ENCODE data around the gene CCDC149.

CCDC149 gene

DNA sequence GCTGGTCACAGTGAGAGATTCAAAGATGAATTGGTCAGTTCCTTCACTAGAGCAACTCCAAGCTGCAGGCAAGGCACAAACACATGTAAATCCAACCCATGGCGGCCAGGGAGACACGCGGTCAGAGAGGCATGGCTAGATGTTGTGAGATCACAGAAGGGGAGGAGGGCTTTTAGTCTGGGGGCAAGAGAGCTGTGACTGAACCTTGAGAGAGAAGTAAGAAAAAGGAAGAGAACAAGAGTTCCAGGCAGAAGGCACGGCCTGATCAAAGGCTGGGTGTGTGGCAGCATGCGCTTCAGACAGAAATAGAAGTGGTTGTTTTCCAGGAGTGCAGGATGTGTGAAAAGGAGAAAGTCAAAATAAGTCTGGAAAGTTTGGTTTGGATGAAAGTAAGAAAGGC is 15.9 kb downstream of the CCDC149 start:
- TF ChIP-seq, protein P1, sequence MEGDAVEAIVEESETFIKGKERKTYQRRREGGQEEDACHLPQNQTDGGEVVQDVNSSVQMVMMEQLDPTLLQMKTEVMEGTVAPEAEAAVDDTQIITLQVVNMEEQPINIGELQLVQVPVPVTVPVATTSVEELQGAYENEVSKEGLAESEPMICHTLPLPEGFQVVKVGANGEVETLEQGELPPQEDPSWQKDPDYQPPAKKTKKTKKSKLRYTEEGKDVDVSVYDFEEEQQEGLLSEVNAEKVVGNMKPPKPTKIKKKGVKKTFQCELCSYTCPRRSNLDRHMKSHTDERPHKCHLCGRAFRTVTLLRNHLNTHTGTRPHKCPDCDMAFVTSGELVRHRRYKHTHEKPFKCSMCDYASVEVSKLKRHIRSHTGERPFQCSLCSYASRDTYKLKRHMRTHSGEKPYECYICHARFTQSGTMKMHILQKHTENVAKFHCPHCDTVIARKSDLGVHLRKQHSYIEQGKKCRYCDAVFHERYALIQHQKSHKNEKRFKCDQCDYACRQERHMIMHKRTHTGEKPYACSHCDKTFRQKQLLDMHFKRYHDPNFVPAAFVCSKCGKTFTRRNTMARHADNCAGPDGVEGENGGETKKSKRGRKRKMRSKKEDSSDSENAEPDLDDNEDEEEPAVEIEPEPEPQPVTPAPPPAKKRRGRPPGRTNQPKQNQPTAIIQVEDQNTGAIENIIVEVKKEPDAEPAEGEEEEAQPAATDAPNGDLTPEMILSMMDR (IDR thresholded peaks at IDR 0.05; ENCODE audit: low read depth, low read length), result no peak
- DNase-seq (ENCODE audit: extremely low read depth, low read depth), result no peak

DNA sequence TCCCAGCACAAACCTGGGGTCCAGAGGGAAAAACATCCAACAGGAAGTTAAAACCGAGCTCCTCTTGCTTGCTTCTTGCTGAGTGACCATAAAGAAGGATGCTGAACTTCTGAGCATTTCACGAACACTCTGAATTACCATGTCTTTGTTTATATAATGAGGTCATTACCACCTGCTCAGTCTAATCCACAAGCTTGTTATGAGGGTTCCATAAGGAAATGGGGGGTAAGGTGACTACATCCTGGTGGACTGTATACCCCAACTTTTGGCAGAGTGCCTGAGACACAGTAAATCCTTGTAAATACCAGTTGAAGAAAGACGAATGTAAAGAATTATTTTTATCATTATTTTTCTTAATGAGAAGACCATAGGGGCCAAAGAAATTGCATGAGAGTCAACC is 16.8 kb downstream of the CCDC149 start:
- DNase-seq (ENCODE audit: extremely low read depth, low read depth), result no peak
- TF ChIP-seq, protein P1 (IDR thresholded peaks at IDR 0.05; ENCODE audit: low read depth, low read length), result no peak

DNA sequence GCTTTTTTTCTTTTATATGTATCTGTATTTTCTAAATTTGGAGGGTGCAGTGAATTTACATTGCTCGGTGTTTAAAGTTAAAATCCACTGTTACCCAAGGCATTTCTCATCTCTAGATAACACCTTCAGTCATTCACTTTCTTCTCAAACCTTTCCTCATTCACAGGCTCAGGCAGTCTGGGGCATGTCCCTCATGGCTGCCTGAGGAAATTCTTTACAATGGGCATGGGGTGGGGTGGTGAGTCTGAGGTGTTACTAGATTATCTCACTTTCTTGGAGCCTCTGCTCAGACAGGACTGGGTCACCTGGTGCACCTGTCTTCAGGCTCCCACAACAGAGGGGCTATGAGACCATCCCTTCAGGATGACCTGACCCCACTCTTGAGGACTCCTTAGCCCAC is 17.4 kb downstream of the CCDC149 start:
- TF ChIP-seq, protein P1 (IDR thresholded peaks at IDR 0.05; ENCODE audit: low read depth, low read length), result no peak
- DNase-seq (ENCODE audit: extremely low read depth, low read depth), result no peak

DNA sequence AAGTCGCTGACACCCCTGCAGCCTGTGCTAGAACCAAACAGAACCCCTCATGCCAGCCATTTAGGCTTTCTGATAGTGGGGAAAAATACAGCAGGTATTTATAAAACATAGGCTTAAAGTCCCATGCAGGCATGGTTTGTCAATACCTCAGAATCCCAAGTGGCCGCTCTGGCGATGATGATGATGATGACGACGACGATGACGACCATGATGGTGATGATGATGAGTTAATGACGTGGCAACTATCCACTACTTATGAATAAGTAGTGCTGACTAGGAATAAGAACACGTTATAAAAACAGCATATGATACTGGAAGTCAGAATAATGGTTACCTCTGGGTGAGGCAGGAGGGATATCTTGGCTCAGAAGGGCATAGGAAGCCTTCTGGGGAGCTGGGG is 18.0 kb downstream of the CCDC149 start:
- DNase-seq (ENCODE audit: extremely low read depth, low read depth), result no peak
- TF ChIP-seq, protein P1 (IDR thresholded peaks at IDR 0.05; ENCODE audit: low read depth, low read length), result no peak

DNA sequence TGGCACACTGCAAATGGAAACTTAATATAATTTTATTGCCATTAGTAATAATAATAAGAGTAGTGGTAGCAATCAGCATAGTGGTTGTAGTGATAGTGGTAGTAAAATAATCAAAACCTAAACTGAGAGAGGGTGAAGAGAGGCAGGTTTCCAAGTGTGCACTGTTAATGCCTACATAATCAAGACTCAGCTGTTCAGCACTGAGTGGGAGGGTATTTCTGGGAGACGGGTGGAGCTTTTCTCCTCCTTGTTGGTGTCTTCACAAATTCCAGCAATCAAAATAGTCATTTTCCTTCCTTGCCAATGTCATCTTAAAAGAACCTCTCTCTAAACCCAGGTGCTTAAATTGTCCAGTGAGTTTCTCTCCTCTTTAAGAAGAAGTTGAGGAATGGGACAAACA is 18.6 kb downstream of the CCDC149 start:
- TF ChIP-seq, protein P1 (IDR thresholded peaks at IDR 0.05; ENCODE audit: low read depth, low read length), result no peak

DNA sequence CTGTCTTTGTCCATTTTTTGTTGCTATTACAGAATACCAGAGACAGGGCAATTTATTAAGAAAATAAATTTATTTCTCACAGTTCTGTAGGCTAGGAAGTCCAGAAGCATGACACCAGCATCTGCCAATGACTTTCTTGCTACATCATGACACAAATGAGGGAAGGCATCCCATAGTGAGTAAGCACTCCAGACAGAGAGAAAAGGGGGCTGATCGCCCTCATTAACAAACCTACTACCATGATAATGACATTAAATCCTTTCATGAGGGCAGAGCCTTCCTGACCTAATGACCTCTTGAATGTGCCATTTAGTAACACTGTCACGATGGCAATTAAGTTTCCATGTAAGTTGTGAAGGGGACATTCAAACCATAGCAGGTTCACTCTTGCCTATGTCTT is 20.1 kb downstream of the CCDC149 start:
- TF ChIP-seq, protein P1 (IDR thresholded peaks at IDR 0.05; ENCODE audit: low read depth, low read length), result no peak
- DNase-seq (ENCODE audit: extremely low read depth, low read depth), result no peak

More for the DNA sequence above, 18.6 kb downstream of the CCDC149 start:
- no peak for DNase-seq (ENCODE audit: extremely low read depth, low read depth)

DNA sequence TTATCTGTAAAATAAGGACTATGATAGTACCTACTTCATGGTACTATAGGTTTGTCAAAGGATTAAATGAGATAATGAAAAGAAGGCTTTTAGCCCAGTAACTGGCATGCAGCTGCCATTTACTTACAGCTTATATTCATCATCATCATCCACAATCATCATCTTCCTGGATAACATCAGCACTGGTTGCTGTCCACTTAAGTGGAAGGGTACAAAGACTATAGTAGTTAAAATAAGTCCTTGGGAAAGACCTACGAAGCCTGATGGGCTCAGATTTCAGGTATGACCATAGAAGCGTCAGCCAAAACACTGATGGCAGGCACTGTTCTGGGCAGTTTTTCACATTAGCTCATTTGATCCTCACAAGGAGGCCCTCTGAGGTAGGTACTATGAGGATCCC is 20.6 kb downstream of the CCDC149 start:
- TF ChIP-seq, protein P1 (IDR thresholded peaks at IDR 0.05; ENCODE audit: low read depth, low read length), result no peak
- no peak for DNase-seq (ENCODE audit: extremely low read depth, low read depth)

Data from AG09319 (cell line).